ENCODE data around the gene TBC1D22A.

GRCh38 chr22:47100019-47100418, 337.6 kb downstream of the TBC1D22A start:
- TF ChIP-seq, protein P1, sequence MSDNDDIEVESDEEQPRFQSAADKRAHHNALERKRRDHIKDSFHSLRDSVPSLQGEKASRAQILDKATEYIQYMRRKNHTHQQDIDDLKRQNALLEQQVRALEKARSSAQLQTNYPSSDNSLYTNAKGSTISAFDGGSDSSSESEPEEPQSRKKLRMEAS (CRISPR knock-in tag; IDR thresholded peaks at IDR 0.05), result no peak
- no peak for TF ChIP-seq CGGBP1 (CRISPR knock-in tag; IDR thresholded peaks at IDR 0.05)

Measured in K562 (cell line).